Activated CD4-positive, alpha-beta T cell treated with anti-CD3 and anti-CD28 coated beads, Interleukin-2, amount 50 U/mL, for 4 hours (primary cell): ENCODE measurements around the gene ATP8A2.

ENCODE experiments used
- DNase-seq, 2 experiments: peaks; one replicate each; pipeline ENCODE4 v3.0.0-alpha.2; 2020

Gene ATP8A2

DNA sequence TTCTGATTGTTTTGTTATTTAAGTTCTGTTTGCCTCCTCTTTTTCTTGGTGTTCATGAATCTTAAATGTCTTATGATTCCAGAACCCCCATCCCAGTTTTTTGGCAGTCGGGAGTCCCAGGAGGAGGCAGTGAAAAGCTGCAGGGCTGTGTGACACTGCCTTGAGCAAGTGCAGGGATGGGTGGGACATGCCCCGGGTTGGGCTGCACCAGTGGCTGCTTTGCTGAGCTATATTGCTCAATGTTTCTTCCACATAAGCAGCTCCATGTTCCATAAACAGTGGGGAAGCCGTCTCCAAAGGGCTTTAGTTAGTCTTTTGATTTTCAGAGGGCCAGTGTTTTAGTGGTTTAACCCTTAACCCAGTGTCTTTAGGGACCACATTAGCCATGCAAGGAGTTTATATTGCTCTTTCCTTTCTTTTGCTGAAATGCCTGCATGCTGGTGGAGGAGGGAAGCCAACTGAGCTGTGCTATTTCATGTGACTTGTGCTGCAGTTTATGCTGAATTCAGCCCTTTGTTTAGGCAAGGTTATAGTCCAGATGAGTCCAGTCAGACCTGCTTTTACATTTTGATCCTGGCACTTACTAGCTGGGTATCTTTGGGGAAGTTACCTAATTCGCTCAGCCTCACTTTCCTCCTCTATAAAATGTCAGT is 13.1 kb downstream of the ATP8A2 start:
- no peak for DNase-seq

DNA sequence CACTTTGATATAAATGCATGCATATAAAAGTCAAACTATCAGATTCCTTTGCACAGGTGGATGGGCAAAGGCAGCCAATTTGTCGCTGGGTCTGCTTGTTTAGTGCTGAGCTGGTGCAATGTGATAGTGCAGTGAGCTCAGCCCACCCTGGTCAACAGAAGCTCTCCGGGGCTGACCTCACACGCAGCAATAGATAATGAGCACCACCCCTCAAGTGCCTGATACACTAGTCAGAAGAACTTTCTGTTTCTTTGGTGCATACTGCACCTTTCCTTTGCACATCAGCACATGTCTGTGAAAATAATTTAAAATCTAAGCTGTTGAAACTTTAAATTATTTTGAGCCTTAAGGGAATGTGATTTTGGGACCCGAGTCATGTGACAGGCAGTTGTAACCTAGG is 20.2 kb downstream of the ATP8A2 start:
- DNase-seq, result no peak

- DNase-seq, result no peak
Measured at GRCh38 chr13:25394402-25395060, 22.8 kb downstream of the ATP8A2 start.

DNA sequence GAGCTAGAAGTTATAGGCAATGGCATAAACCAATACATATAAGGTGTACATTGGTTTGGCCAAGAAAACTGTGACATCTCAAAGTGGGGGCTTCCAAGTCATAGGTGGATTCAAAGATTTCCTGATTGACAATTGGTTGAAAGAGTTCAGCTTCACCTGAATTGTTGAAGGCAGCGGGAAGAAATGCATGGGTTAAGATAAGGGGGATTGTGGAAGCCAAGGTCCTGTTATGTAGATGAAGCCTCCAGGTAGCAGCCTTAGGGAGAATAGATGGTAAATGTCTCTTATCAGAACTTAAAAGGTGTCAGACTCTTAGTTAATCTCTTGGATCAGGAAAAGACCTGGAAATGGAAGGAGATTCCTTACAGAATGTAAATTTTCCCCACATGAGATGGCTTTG is 26.0 kb downstream of the ATP8A2 start:
- no peak for DNase-seq

- DNase-seq, result no peak
Measured at GRCh38 chr13:25400925-25401324, 29.2 kb downstream of the ATP8A2 start.

DNA sequence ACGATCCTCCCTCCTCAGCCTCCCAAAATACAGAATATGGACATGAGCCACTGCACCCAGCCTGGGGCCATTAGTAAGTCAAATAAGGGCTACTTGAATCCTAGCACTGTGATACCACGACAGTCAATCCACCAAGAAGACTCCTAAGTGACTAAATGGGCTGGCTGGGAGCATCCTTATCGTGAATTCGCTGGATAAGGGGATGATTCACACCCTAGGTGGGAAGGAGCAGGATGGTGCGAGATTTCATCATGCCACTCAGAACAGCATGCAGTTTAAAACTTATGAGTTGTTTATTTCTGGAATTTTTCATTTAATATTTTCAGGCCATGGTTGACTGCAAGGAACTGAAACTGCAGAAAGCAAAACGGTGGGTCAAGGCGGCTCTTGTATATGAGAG is 30.2 kb downstream of the ATP8A2 start:
- DNase-seq, result no peak

DNA sequence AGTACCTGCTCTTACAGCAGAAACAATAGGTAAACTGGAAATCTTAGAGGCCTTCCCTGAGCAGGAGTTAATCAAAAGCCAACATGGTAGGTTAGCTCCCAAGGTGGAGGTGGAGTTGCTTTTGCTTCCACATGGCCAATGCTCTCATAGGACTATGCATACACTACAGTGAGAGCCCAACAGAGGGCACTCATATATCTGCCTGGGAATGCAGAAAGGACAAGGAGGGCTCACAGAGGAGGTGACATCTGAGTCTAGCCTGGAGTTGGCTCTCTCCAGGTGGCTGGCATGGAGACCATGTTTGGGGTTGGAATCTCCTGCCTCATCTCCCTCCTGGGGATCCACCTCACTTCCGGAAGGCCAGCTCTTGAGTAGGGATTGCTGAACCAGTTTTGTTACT is 34.6 kb downstream of the ATP8A2 start:
- no peak for DNase-seq

DNA sequence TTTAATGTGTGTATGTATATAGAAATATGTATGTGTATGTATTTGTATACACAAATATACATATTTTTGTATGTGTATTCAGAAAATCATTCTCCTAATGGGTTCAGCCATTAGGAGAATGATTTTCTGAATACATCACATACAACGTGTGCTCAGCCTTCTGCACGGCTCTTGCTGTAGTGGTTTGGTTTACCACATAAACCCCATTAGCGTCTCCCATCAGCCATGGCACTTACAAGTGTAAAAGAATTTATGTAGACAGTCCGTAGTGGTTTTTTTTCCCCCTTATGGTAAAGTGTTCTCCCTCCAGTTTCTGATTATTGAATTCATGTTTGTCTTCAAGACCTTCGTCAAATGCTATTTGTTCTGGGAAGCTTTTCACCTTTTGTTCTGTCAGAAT is 38.2 kb downstream of the ATP8A2 start:
- no peak for DNase-seq

DNA sequence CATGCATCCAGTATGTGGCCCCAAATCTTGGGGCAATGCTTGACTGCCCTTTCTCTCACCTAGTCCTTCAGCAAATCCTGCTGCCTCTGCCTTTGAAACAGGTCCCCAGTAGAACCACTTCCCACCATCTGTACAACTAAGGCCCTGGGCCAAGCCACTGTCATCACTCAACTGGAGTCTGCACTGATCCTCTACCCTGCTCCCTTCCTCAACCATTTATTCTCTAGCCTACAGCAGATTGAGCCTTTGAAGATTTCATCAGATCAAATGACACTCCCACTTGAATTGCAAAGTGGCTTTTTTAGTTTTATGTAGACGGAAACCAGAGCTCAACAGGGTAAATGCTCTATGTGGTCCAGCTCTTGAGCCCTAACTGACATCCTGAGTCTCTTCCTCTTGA is 43.5 kb downstream of the ATP8A2 start:
- no peak for DNase-seq

- DNase-seq, result no peak
Measured at GRCh38 chr13:25417535-25417934, 45.8 kb downstream of the ATP8A2 start.

- DNase-seq, result no peak
Measured at GRCh38 chr13:25420161-25420560, 48.4 kb downstream of the ATP8A2 start.

DNA sequence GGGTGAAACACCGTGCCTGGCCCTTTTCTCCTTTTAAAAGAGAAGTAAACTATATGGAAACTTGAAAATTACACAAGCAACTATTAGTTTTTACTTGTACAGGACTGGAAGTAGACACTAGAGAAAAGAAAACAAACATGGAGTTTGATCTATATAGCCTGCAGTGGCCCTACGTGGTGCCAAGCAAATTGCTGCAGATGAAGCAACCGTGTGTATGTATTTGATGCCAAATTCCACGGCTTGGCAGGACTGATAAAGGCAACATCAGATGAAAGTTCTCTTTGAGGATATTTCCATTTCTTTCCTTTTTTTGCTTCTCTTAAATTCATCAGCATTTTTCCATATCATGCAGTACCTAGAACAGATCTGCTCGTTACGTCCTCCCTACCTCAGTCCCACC is 49.8 kb downstream of the ATP8A2 start:
- no peak for DNase-seq

DNA sequence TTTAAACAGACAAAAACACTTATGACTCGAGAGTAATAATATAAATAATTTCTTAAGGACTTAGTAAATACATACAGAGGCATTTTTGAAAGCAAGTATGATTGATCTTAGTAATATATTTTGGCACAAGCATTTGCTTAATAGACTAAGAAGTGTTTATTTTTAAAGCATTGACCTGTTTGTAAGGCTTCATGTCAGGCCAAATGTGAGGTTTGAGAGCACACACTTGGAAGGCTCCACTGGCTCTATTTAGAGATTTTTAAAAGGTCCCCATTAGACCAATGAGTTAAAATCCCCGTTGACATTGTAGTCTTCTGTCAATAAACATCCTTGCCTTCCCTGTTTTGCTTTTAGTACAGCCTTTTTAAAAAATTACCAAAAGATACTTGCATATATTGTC is 50.4 kb downstream of the ATP8A2 start:
- DNase-seq, result no peak

GRCh38 chr13:25423831-25424230 is 52.1 kb downstream of the ATP8A2 start:
- DNase-seq, result no peak

DNA sequence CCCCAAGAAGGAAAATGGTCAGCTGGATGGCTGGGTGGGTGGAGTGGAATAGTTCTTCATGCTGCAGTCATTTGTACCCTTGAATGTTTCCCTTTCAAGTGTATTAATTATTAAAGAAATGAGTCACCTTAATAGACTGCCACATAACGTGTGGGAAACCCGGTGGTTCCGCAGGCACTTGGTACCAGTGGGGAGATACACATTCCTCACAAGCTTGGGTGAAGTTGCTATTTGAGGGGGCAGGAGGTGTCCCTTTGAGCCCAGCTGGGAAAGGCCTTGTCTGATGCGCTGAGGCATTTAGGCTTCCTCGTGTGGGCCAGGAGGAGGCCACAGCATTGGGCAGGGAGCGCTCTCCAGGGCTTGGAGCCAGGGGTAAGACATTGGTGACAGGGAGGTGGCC is 57.7 kb downstream of the ATP8A2 start:
- no peak for DNase-seq

GRCh38 chr13:25432691-25433090 is 60.9 kb downstream of the ATP8A2 start:
- DNase-seq, result no peak

- no peak for DNase-seq
Measured at GRCh38 chr13:25440061-25440460, 68.3 kb downstream of the ATP8A2 start.

GRCh38 chr13:25446261-25446660 is 74.5 kb downstream of the ATP8A2 start:
- DNase-seq, result no peak

DNA sequence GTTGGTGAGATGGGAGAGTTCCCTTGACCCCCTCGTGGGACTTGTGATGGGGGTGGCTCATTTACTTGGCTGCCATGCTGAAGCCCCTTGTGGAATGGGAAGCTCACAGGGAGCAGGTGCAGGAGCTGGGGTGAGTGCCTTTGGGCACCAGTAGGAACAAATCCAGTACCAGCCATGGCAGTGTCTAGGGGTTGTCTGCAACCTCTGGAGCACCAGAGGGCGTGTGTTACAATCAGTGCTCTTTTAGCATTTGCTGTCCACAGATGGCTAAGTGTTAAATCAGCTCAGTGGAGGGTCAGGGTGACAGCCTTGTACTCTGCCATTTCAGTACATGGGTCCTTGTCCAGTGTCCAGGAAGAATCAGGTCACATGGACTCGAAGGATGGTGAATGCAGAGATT is 75.6 kb downstream of the ATP8A2 start:
- DNase-seq, result no peak

GRCh38 chr13:25453850-25454365 is 82.1 kb downstream of the ATP8A2 start:
- DNase-seq, result no peak

- no peak for DNase-seq
Measured at GRCh38 chr13:25455146-25455545, 83.4 kb downstream of the ATP8A2 start.

DNA sequence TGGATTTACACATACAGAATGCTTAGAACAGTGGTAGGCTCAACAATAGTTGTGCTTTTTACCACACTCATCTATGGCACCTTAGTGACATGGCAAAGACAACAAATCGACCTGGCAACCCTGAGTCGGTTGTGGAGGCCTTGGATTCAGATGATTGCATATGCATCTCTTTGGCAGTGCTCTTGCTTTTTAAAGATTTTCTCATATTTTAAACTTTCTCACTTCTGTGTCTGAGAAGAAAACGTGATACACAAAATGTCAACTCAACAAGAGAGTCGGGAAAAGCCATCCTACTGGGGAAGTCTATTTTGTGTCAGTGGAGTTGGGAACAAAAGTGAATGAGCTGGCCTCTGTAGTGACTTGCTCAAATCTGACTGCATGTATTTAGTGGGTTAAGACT is 85.8 kb downstream of the ATP8A2 start:
- no peak for DNase-seq

DNA sequence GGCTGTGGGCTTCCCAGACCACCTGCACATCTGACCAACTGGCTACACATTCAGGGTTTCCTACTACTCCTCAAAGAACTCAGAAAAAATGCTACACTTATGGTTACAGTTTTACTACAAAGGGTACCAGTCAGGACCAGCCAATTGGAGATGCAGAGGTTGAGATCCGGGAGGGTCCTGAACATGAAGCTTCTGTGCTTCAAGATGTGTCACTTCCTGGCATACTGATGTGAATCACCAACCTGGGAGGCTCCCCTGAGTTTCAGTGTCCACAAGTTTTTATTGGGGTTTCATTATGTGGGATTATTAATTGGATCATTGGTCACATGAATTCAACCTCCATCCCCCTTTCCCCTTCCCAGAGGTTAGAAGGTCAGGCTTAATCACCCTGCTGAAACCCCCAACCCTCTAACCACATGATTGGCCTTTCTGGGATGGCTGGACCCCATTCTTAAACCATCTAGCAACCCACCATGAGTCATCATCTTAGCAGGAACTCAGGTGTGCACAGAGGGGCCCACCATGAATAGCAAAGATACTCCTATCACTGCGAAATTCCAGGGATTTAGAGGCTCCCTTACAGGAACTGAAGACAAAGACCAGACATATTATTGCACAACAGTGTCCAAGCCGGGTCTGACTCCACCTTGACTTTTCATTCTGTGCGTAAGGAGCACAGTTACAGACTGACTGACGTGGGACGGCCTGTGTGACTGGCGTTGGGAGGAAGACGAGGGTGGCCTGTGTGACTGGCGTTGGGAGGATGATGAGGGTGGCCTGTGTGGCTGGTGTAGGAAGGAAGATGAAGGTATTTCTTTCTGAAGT is 90.7 kb downstream of the ATP8A2 start:
- DNase-seq, result no peak

DNA sequence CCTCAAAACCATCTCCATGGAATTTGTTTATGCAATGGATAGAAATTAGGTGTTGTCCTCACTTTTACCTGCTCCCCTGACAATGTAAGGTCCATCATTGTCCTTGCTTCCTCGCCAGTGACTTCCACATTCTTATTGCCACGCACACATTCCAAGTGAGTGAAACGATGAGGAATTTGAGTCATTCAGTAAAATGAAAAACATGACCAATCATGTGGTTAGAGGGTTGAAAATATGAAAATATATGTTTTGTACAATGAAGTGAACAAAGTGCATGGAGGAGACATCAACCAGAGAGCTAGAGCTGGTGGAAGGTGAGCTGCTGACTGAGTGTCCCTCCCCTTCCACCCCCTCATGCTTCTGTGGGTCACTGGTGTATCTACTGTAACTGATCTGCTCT is 91.7 kb downstream of the ATP8A2 start:
- DNase-seq, result no peak
